Liver (tissue), 9 donors: ENCODE results near the gene ECI2. TPM values are rescaled to one million over a fixed set of nuclear protein-coding genes. Genes with fewer than 3 reads are reported as not detected.

Source experiments
- DNase-seq: peaks from one replicate; pipeline ENCODE4 v3.0.0-alpha.2; 2017; ENCODE audit warnings: low spot score
- H3K27ac ChIP-seq, 2 donors: one replicate each; pipeline ENCODE4 v1.7.0; 2013; ENCODE audit warnings: inconsistent platforms in 2 of 2, low read length in 2 of 2, control low read depth in 1 of 2, low read depth in 1 of 2, mild to moderate bottlenecking in 1 of 2
- H3K27me3 ChIP-seq, 4 donors: one replicate each; pipeline versions ENCODE4 v1.6.1 to v1.7.0; 2013; ENCODE audit warnings: low read length in 3 of 4, inconsistent platforms in 1 of 4, mild to moderate bottlenecking in 1 of 4, moderate library complexity in 1 of 4; ENCODE audit not compliant: control insufficient read depth in 4 of 4, insufficient read depth in 4 of 4
- H3K36me3 ChIP-seq, 4 donors: one replicate each; pipeline versions ENCODE4 v1.6.1 to v1.7.0; 2013; ENCODE audit warnings: low read length in 3 of 4, mild to moderate bottlenecking in 3 of 4, low read depth in 1 of 4, moderate library complexity in 1 of 4; ENCODE audit not compliant: control insufficient read depth in 4 of 4, insufficient read depth in 3 of 4
- H3K4me1 ChIP-seq, 4 donors: one replicate each; pipeline versions ENCODE4 v1.6.1 to v1.7.0; 2013; ENCODE audit warnings: low read length in 3 of 4, mild to moderate bottlenecking in 3 of 4, moderate library complexity in 1 of 4; ENCODE audit not compliant: control insufficient read depth in 4 of 4, insufficient read depth in 4 of 4
- H3K4me3 ChIP-seq, 3 donors: one replicate each; pipeline versions ENCODE4 v1.6.1 to v1.7.0; 2013; ENCODE audit warnings: low read length in 3 of 3, control low read depth in 1 of 3, low read depth in 1 of 3, mild to moderate bottlenecking in 1 of 3
- H3K9ac ChIP-seq, 2 donors: one replicate each; pipeline ENCODE4 v1.7.0; 2013; ENCODE audit warnings: low read length in 2 of 2, mild to moderate bottlenecking in 2 of 2, moderate library complexity in 2 of 2, control low read depth in 1 of 2, low read depth in 1 of 2
- H3K9me3 ChIP-seq, 4 donors: one replicate each; pipeline versions ENCODE4 v1.6.1 to v1.7.0; 2013; ENCODE audit warnings: low read length in 3 of 4; ENCODE audit not compliant: control insufficient read depth in 4 of 4
- EGR1 ChIP-seq, 2 donors: IDR thresholded peaks; 2 replicates each; pipeline ENCODE4 v1.6.1; 2016 to 2018; ENCODE audit warnings: antibody characterized with exemption in 2 of 2, low read depth in 2 of 2
- FOXA2 ChIP-seq: IDR thresholded peaks from 2 replicates; pipeline ENCODE4 v1.6.1; 2016; ENCODE audit warnings: antibody characterized with exemption
- GABPA ChIP-seq, 2 donors: IDR thresholded peaks in 1 of 2; conservative IDR thresholded peaks in 1 of 2; 2 replicates each; pipeline ENCODE4 v1.6.1; 2016; ENCODE audit warnings: antibody characterized with exemption in 2 of 2, mild to moderate bottlenecking in 1 of 2, moderate library complexity in 1 of 2
- HNF4A ChIP-seq, 2 donors: conservative IDR thresholded peaks; 2 replicates each; pipeline ENCODE4 v1.6.1; 2016; ENCODE audit warnings: antibody characterized with exemption in 2 of 2, mild to moderate bottlenecking in 2 of 2
- HNF4G ChIP-seq: IDR thresholded peaks from 2 replicates; pipeline ENCODE4 v1.6.1; 2016; ENCODE audit warnings: antibody characterized with exemption
- JUND ChIP-seq, 2 donors: IDR thresholded peaks; 2 replicates each; pipeline ENCODE4 v1.6.1; 2016; ENCODE audit warnings: antibody characterized with exemption in 2 of 2
- NR2F2 ChIP-seq: IDR thresholded peaks from 2 replicates; pipeline ENCODE4 v1.6.1; 2016; ENCODE audit warnings: antibody characterized with exemption
- RAD21 ChIP-seq, 2 donors: IDR thresholded peaks; 2 replicates each; pipeline ENCODE4 v1.6.1; 2016; ENCODE audit warnings: antibody characterized with exemption in 2 of 2, mild to moderate bottlenecking in 2 of 2
- RXRA ChIP-seq, 2 donors: IDR thresholded peaks; 2 replicates each; pipeline ENCODE4 v1.6.1; 2017 to 2018; ENCODE audit warnings: antibody characterized with exemption in 2 of 2, mild to moderate bottlenecking in 1 of 2
- SP1 ChIP-seq: IDR thresholded peaks from 2 replicates; pipeline ENCODE4 v1.6.1; 2018; ENCODE audit warnings: antibody characterized with exemption, mild to moderate bottlenecking
- TAF1 ChIP-seq: conservative IDR thresholded peaks from 2 replicates; pipeline ENCODE4 v1.6.1; 2016; ENCODE audit warnings: antibody characterized with exemption, mild to moderate bottlenecking
- YY1 ChIP-seq: IDR thresholded peaks from 2 replicates; pipeline ENCODE4 v1.6.1; 2016; ENCODE audit warnings: antibody characterized with exemption, mild to moderate bottlenecking
- WGBS: extraction: QIAGEN DNeasy Blood & Tissue Kit; methylation state at CpG from one replicate; pipeline ENCODE4 v1.1.7; 2013; 5-methylcytosine and 5-hydroxymethylcytosine counted together
- polyA plus RNA-seq, 2 donors: library from polyadenylated mRNA; stranded (reverse) in 1 of 2; unstranded in 1 of 2; fragments of 200-250 nt in 1 of 2; fragments of >200 nt in 1 of 2; fragmentation: Nextera tagmentation in 1 of 2; extraction: Ambion mirVana in 1 of 2; gene quantifications; one replicate each; pipeline versions ENCODE4 v1.2.1 to v1.2.3, GENCODE V29; 2013 to 2015
- total RNA-seq, 2 donors: library from RNA; depleted of rRNA; stranded (reverse); fragments of >200 nt; gene quantifications; one replicate each; pipeline ENCODE4 v1.2.3, GENCODE V29; 2014
- TF ChIP-seq, protein P1 (sequence below): fragments of 150-350 bp; IDR thresholded peaks from 2 replicates; pipeline ENCODE4 v1.5.1; 2017; ENCODE audit warnings: improper control_type of control experiment, low read depth, low read length; ENCODE audit not compliant: missing input control
- TF ChIP-seq, protein P2 (sequence below): IDR thresholded peaks from 2 replicates; pipeline ENCODE4 v1.6.1; 2016; ENCODE audit warnings: antibody characterized with exemption
- TF ChIP-seq, protein P3 (sequence below): IDR thresholded peaks from 2 replicates; pipeline ENCODE4 v1.6.1; 2016; ENCODE audit warnings: antibody characterized with exemption
- TF ChIP-seq, protein P4 (sequence below): IDR thresholded peaks from 2 replicates; pipeline ENCODE4 v1.6.1; 2016; ENCODE audit warnings: antibody characterized with exemption
- TF ChIP-seq, protein P5 (sequence below): IDR thresholded peaks from 2 replicates; pipeline ENCODE4 v1.6.1; 2016; ENCODE audit warnings: antibody characterized with exemption, mild to moderate bottlenecking
- donor health status: healthy.
- donor health status: healthy.
- donor health status: healthy.
- donor health status: healthy.
- donor health status: healthy.

The ECI2 gene
- total and polyA plus RNA-seq, 4 donors: 79.5 to 158 (median 126) TPM

DNA sequence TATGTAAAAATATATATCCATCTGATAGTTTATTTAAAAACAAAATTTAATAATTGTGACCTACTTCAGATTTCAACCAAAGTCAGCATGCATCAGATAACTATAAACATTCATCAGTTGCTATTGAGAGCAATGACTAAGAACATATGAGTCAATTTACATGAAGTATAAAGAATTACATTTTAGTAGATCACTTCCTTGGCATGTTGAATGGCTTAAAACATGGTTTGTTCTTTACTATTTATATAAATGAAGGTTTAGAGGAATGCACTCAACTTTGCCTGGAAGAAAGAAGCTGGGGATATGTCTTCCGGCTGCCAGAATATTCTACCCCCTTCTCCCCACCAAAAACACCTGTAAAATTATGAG is 50.1 kb downstream of the ECI2 start:
- H3K9me3 ChIP-seq: no peaks in the 10 kb centered on the region
- 95% methylated on average over 1 of the region's 1 CpG for WGBS
- TF ChIP-seq EGR1 (IDR thresholded peaks at IDR 0.05; ENCODE audit: low read depth in 2 of 2) (no peak), HNF4G (no peak), JUND (IDR thresholded peaks at IDR 0.05) (no peak), FOXA2 (no peak), TAF1 (no peak), NR2F2 (no peak), SP1 (no peak), RAD21 (IDR thresholded peaks at IDR 0.05) (no peak), GABPA (IDR thresholded peaks at IDR 0.05 in 1 of 2, conservative IDR thresholded peaks at IDR 0.05 in 1 of 2) (no peak), HNF4A (conservative IDR thresholded peaks at IDR 0.05) (no peak), YY1 (no peak)
- TF ChIP-seq, protein P1, sequence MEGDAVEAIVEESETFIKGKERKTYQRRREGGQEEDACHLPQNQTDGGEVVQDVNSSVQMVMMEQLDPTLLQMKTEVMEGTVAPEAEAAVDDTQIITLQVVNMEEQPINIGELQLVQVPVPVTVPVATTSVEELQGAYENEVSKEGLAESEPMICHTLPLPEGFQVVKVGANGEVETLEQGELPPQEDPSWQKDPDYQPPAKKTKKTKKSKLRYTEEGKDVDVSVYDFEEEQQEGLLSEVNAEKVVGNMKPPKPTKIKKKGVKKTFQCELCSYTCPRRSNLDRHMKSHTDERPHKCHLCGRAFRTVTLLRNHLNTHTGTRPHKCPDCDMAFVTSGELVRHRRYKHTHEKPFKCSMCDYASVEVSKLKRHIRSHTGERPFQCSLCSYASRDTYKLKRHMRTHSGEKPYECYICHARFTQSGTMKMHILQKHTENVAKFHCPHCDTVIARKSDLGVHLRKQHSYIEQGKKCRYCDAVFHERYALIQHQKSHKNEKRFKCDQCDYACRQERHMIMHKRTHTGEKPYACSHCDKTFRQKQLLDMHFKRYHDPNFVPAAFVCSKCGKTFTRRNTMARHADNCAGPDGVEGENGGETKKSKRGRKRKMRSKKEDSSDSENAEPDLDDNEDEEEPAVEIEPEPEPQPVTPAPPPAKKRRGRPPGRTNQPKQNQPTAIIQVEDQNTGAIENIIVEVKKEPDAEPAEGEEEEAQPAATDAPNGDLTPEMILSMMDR: no peak
- TF ChIP-seq, protein P2, sequence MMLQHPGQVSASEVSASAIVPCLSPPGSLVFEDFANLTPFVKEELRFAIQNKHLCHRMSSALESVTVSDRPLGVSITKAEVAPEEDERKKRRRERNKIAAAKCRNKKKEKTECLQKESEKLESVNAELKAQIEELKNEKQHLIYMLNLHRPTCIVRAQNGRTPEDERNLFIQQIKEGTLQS: no peak
- TF ChIP-seq, protein P3, sequence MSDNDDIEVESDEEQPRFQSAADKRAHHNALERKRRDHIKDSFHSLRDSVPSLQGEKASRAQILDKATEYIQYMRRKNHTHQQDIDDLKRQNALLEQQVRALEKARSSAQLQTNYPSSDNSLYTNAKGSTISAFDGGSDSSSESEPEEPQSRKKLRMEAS: no peak
- TF ChIP-seq, protein P4, sequence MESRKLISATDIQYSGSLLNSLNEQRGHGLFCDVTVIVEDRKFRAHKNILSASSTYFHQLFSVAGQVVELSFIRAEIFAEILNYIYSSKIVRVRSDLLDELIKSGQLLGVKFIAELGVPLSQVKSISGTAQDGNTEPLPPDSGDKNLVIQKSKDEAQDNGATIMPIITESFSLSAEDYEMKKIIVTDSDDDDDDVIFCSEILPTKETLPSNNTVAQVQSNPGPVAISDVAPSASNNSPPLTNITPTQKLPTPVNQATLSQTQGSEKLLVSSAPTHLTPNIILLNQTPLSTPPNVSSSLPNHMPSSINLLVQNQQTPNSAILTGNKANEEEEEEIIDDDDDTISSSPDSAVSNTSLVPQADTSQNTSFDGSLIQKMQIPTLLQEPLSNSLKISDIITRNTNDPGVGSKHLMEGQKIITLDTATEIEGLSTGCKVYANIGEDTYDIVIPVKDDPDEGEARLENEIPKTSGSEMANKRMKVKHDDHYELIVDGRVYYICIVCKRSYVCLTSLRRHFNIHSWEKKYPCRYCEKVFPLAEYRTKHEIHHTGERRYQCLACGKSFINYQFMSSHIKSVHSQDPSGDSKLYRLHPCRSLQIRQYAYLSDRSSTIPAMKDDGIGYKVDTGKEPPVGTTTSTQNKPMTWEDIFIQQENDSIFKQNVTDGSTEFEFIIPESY: no peak
- H3K9ac ChIP-seq: no peak overlapping the region
- peaks cover 0 to 8% (median 0%) of the 10 kb centered on the region in 4 donors for H3K4me1 ChIP-seq
- no peak overlapping the region for H3K4me3 ChIP-seq
- no peak overlapping the region for H3K27ac ChIP-seq
- H3K27me3 ChIP-seq: no peaks in the 10 kb centered on the region
- no peak for DNase-seq
- H3K36me3 ChIP-seq: no peaks in the 10 kb centered on the region

DNA sequence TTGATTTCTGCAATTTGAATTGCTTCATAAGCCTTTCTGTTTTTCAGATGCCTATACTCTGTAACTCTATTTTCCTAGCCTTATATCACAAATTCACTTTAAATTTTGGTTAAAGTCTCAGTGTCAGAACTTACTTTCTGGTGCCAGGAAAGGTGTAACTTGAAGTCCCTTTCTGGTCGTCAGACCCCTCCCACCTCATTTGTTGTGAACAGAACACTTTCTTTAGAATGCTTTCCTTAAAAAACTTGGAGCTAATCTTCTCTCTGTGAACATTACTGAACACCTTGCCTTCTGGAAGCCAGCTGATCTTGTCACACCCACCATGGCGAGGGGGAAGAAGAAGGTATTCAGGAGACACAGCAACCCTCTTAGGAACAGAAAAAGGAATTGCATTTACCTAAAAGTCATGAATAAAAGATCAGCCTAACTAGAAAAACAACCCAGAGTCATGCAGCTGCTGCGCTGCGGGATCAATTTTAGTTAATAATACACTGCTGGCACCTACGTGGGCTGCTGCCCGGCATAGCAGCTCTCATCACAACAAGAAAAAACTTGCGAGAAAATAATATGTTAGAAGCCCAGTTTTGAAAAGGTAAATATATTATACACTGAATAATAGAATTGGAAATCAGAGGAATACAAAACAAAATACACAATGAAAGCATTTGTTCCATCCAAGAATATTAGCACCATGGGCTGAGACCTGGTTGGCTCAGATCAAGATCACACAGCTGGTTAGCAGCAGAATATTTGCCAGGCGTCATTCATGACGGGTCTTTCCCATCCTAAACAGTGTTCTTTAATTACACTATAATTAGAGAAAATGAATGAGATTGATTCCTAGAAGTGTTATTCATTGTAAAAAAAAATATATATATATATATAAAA is 50.7 kb downstream of the ECI2 start:
- no peaks in the 10 kb centered on the region for H3K36me3 ChIP-seq
- H3K4me3 ChIP-seq: peak overlapping the region in 2 of 3 donors; percentile 37 to 41
- DNase-seq: no peak
- H3K4me1 ChIP-seq: peaks cover 0 to 8% (median 0%) of the 10 kb centered on the region in 4 donors
- WGBS: 32% methylated on average over 9 of the region's 9 CpGs
- peak overlapping the region; percentile 48 to 65 for H3K27ac ChIP-seq
- peak overlapping the region in 1 of 2 donors; percentile 83 for H3K9ac ChIP-seq
- H3K9me3 ChIP-seq: no peaks in the 10 kb centered on the region
- no peaks in the 10 kb centered on the region for H3K27me3 ChIP-seq
- TF ChIP-seq RAD21 (IDR thresholded peaks at IDR 0.05) (peak; percentile 8 to 10), RXRA (IDR thresholded peaks at IDR 0.05) (peak in 1 of 2 donors; percentile 6), GABPA (IDR thresholded peaks at IDR 0.05 in 1 of 2, conservative IDR thresholded peaks at IDR 0.05 in 1 of 2) (no peak), YY1 (peak; percentile 30), TAF1 (no peak), SP1 (no peak)
- TF ChIP-seq, protein P5, sequence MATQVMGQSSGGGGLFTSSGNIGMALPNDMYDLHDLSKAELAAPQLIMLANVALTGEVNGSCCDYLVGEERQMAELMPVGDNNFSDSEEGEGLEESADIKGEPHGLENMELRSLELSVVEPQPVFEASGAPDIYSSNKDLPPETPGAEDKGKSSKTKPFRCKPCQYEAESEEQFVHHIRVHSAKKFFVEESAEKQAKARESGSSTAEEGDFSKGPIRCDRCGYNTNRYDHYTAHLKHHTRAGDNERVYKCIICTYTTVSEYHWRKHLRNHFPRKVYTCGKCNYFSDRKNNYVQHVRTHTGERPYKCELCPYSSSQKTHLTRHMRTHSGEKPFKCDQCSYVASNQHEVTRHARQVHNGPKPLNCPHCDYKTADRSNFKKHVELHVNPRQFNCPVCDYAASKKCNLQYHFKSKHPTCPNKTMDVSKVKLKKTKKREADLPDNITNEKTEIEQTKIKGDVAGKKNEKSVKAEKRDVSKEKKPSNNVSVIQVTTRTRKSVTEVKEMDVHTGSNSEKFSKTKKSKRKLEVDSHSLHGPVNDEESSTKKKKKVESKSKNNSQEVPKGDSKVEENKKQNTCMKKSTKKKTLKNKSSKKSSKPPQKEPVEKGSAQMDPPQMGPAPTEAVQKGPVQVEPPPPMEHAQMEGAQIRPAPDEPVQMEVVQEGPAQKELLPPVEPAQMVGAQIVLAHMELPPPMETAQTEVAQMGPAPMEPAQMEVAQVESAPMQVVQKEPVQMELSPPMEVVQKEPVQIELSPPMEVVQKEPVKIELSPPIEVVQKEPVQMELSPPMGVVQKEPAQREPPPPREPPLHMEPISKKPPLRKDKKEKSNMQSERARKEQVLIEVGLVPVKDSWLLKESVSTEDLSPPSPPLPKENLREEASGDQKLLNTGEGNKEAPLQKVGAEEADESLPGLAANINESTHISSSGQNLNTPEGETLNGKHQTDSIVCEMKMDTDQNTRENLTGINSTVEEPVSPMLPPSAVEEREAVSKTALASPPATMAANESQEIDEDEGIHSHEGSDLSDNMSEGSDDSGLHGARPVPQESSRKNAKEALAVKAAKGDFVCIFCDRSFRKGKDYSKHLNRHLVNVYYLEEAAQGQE: no peak
- TF ChIP-seq, protein P3: no peak
- TF ChIP-seq, protein P4: no peak
- TF ChIP-seq, protein P1: no peak
